K562 (cell line): Measurements from ENCODE around the gene TMEM139. TPM values are rescaled to one million over a fixed set of nuclear protein-coding genes. Genes with fewer than 3 reads are reported as not detected.

Experiments used
- FIP1L1 ChIP-seq: fragments of 200-400 bp; formaldehyde crosslinking; IDR thresholded peaks from 2 replicates; pipeline ENCODE4 v1.6.1; 2018; ENCODE audit warnings: mild to moderate bottlenecking, low read depth, low read length; ENCODE audit not compliant: poor library complexity, severe bottlenecking
- POLR2AphosphoS5 ChIP-seq: IDR thresholded peaks from 2 replicates; pipeline ENCODE4 v1.6.1; 2011; ENCODE audit warnings: mild to moderate bottlenecking, low read depth, low read length, moderate library complexity; ENCODE audit not compliant: control insufficient read depth, insufficient read depth
- ZBTB7A ChIP-seq: IDR thresholded peaks from 2 replicates; pipeline ENCODE4 v1.6.1; 2011; ENCODE audit warnings: low read depth, mild to moderate bottlenecking, low read length, moderate library complexity, borderline replicate concordance; ENCODE audit not compliant: control insufficient read depth
- ZNF780A ChIP-seq: fragments of 250-450 bp; sonication (Bioruptor Pico); IDR thresholded peaks from 2 replicates; pipeline ENCODE4 v1.5.0; 2021; ENCODE audit warnings: mild to moderate bottlenecking
- polyA plus RNA-seq, 8 experiments: library from polyadenylated mRNA; depleted of rRNA in 4 of 8; stranded (reverse) in 5 of 8; unstranded in 3 of 8; fragments of >200 nt; fragmentation: Nextera tagmentation in 2 of 8; fragmentation: Illumina TruSeq in 1 of 8; extraction: Ambion mirVana in 2 of 8; extraction: Trizol in 1 of 8; gene quantifications; 2 replicates each; pipeline versions ENCODE4 v1.2.1 to v1.2.3, GENCODE V29; 2011 to 2014; ENCODE audit warnings: inconsistent platforms in 1 of 8, missing spikeins in 1 of 8
- total RNA-seq, 7 experiments: library from RNA; depleted of rRNA in 6 of 7; stranded (reverse); fragments of >200 nt in 6 of 7; fragmentation: Illumina TruSeq in 2 of 7; extraction: Trizol in 2 of 7; gene quantifications; 2 replicates each; pipeline versions ENCODE4 v1.2.1 to v1.2.3, GENCODE V29; 2011 to 2021; ENCODE audit warnings: low replicate concordance in 1 of 7
- TF ChIP-seq, protein P1 (sequence below): sonication (generic); formaldehyde crosslinking; IDR thresholded peaks from 2 replicates; pipeline ENCODE4 v1.8.0; 2022; ENCODE audit warnings: mild to moderate bottlenecking, missing genetic modification reagents
- TF ChIP-seq, protein P2 (sequence below): fragments of 450-650 bp; IDR thresholded peaks from 2 replicates; pipeline ENCODE4 v1.6.1; 2016; ENCODE audit warnings: borderline replicate concordance
- TF ChIP-seq, protein P3 (sequence below): fragments of 450-650 bp; formaldehyde crosslinking; IDR thresholded peaks from 2 replicates; pipeline ENCODE4 v1.4.0; 2022; ENCODE audit warnings: mild to moderate bottlenecking, moderate library complexity
- TF ChIP-seq, protein P4 (sequence below): fragments of 250-450 bp; sonication (Bioruptor Pico); IDR thresholded peaks from 2 replicates; pipeline ENCODE4 v1.8.0; 2022; ENCODE audit warnings: inconsistent platforms, mild to moderate bottlenecking, moderate library complexity, borderline replicate concordance
- TF ChIP-seq, protein P5 (sequence below): sonication (generic); formaldehyde crosslinking; IDR thresholded peaks from 2 replicates; pipeline ENCODE4 v1.8.0; 2023; ENCODE audit warnings: missing genetic modification reagents, mild to moderate bottlenecking, borderline replicate concordance

Gene TMEM139
- total and polyA plus RNA-seq, 9 of the 15 experiments (the other 6 are each of a cell fraction or from before 2014, with no cell fraction given) = 0.27 to 1.8 (median 0.79) TPM

DNA sequence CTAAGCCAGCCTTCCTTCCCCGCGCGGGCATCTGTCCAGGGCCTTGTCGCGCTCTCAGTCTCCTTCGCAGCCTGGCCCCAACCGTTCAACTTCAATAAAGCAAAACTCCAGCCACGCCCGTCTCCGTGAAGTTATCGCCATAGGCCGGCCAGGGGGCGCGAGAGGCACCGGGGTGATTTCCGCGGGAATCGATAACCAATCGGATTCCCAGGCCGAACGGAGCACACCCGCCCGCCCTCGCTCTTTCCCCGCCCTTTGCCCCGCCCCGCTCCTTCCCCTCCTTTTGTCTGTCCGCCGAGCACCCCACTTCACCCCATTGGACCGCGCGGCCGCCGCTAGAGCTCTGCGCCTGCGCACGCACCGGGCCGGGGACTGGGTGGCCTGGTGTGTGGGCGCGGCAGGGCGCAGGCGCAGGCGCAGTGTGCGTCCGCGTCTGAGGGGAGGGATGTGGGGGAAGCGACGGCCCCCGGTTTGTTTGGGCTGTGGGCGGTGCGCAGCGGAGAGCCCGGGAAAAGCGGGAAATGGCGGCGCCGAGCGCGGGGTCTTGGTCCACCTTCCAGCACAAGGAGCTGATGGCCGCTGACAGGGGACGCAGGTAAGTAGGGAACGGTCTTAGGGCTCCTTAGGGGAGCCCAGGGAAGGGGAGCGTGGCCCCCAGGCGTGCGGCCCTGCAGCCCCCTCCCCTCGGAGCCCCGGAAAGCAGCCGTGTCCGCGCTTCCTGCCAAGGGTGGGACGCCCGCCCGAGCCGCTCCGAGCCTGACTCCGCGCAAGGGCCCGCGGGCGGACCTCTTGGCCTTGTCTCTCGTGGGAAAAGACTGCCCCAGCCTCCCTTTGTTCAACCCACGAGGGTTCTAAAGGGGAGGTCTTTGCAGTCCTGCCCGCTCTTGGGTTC lies 3.4 kb downstream of the TMEM139 start, which contains the start of gene CASP2 (continued):
- TF ChIP-seq, protein P1, sequence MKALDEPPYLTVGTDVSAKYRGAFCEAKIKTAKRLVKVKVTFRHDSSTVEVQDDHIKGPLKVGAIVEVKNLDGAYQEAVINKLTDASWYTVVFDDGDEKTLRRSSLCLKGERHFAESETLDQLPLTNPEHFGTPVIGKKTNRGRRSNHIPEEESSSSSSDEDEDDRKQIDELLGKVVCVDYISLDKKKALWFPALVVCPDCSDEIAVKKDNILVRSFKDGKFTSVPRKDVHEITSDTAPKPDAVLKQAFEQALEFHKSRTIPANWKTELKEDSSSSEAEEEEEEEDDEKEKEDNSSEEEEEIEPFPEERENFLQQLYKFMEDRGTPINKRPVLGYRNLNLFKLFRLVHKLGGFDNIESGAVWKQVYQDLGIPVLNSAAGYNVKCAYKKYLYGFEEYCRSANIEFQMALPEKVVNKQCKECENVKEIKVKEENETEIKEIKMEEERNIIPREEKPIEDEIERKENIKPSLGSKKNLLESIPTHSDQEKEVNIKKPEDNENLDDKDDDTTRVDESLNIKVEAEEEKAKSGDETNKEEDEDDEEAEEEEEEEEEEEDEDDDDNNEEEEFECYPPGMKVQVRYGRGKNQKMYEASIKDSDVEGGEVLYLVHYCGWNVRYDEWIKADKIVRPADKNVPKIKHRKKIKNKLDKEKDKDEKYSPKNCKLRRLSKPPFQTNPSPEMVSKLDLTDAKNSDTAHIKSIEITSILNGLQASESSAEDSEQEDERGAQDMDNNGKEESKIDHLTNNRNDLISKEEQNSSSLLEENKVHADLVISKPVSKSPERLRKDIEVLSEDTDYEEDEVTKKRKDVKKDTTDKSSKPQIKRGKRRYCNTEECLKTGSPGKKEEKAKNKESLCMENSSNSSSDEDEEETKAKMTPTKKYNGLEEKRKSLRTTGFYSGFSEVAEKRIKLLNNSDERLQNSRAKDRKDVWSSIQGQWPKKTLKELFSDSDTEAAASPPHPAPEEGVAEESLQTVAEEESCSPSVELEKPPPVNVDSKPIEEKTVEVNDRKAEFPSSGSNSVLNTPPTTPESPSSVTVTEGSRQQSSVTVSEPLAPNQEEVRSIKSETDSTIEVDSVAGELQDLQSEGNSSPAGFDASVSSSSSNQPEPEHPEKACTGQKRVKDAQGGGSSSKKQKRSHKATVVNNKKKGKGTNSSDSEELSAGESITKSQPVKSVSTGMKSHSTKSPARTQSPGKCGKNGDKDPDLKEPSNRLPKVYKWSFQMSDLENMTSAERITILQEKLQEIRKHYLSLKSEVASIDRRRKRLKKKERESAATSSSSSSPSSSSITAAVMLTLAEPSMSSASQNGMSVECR = peak; percentile 79
- TF ChIP-seq, protein P2, sequence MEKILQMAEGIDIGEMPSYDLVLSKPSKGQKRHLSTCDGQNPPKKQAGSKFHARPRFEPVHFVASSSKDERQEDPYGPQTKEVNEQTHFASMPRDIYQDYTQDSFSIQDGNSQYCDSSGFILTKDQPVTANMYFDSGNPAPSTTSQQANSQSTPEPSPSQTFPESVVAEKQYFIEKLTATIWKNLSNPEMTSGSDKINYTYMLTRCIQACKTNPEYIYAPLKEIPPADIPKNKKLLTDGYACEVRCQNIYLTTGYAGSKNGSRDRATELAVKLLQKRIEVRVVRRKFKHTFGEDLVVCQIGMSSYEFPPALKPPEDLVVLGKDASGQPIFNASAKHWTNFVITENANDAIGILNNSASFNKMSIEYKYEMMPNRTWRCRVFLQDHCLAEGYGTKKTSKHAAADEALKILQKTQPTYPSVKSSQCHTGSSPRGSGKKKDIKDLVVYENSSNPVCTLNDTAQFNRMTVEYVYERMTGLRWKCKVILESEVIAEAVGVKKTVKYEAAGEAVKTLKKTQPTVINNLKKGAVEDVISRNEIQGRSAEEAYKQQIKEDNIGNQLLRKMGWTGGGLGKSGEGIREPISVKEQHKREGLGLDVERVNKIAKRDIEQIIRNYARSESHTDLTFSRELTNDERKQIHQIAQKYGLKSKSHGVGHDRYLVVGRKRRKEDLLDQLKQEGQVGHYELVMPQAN = peak; percentile 69; the same call in 1 of the 2 replicates
- TF ChIP-seq, protein P3, sequence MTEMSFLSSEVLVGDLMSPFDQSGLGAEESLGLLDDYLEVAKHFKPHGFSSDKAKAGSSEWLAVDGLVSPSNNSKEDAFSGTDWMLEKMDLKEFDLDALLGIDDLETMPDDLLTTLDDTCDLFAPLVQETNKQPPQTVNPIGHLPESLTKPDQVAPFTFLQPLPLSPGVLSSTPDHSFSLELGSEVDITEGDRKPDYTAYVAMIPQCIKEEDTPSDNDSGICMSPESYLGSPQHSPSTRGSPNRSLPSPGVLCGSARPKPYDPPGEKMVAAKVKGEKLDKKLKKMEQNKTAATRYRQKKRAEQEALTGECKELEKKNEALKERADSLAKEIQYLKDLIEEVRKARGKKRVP (CRISPR knock-in tag) = no peak
- peak; percentile 94 for TF ChIP-seq FIP1L1
- TF ChIP-seq, protein P4, sequence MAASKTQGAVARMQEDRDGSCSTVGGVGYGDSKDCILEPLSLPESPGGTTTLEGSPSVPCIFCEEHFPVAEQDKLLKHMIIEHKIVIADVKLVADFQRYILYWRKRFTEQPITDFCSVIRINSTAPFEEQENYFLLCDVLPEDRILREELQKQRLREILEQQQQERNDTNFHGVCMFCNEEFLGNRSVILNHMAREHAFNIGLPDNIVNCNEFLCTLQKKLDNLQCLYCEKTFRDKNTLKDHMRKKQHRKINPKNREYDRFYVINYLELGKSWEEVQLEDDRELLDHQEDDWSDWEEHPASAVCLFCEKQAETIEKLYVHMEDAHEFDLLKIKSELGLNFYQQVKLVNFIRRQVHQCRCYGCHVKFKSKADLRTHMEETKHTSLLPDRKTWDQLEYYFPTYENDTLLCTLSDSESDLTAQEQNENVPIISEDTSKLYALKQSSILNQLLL (CRISPR knock-in tag) = no peak
- TF ChIP-seq ZNF780A (CRISPR knock-in tag) = no peak
- TF ChIP-seq ZBTB7A = peak; percentile 93
- peak; percentile 75 for TF ChIP-seq POLR2AphosphoS5
- TF ChIP-seq, protein P5, sequence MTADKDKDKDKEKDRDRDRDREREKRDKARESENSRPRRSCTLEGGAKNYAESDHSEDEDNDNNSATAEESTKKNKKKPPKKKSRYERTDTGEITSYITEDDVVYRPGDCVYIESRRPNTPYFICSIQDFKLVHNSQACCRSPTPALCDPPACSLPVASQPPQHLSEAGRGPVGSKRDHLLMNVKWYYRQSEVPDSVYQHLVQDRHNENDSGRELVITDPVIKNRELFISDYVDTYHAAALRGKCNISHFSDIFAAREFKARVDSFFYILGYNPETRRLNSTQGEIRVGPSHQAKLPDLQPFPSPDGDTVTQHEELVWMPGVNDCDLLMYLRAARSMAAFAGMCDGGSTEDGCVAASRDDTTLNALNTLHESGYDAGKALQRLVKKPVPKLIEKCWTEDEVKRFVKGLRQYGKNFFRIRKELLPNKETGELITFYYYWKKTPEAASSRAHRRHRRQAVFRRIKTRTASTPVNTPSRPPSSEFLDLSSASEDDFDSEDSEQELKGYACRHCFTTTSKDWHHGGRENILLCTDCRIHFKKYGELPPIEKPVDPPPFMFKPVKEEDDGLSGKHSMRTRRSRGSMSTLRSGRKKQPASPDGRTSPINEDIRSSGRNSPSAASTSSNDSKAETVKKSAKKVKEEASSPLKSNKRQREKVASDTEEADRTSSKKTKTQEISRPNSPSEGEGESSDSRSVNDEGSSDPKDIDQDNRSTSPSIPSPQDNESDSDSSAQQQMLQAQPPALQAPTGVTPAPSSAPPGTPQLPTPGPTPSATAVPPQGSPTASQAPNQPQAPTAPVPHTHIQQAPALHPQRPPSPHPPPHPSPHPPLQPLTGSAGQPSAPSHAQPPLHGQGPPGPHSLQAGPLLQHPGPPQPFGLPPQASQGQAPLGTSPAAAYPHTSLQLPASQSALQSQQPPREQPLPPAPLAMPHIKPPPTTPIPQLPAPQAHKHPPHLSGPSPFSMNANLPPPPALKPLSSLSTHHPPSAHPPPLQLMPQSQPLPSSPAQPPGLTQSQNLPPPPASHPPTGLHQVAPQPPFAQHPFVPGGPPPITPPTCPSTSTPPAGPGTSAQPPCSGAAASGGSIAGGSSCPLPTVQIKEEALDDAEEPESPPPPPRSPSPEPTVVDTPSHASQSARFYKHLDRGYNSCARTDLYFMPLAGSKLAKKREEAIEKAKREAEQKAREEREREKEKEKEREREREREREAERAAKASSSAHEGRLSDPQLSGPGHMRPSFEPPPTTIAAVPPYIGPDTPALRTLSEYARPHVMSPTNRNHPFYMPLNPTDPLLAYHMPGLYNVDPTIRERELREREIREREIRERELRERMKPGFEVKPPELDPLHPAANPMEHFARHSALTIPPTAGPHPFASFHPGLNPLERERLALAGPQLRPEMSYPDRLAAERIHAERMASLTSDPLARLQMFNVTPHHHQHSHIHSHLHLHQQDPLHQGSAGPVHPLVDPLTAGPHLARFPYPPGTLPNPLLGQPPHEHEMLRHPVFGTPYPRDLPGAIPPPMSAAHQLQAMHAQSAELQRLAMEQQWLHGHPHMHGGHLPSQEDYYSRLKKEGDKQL (CRISPR knock-in tag) = no peak
